GM23248 (cell line): ENCODE results near the gene WIPF1. TPM values are rescaled to one million over a fixed set of nuclear protein-coding genes. Genes with fewer than 3 reads are reported as not detected.

Experiments used
- DNase-seq: peaks from one replicate; pipeline ENCODE4 v3.0.0-alpha.2; 2015
- H2AFZ ChIP-seq: fragments of 200-600 bp; sonication (generic); 2 replicates; pipeline ENCODE4 v1.6.1; 2016; ENCODE audit warnings: antibody characterized with exemption
- H3F3A ChIP-seq: fragments of 200-600 bp; sonication (generic); 2 replicates; pipeline ENCODE4 v1.6.1; 2016; ENCODE audit warnings: mild to moderate bottlenecking, antibody characterized with exemption, mixed run types; ENCODE audit not compliant: insufficient read depth
- H3K27ac ChIP-seq: fragments of 200-600 bp; sonication (generic); 2 replicates; pipeline ENCODE4 v1.5.1; 2016; ENCODE audit warnings: mild to moderate bottlenecking
- H3K27me3 ChIP-seq: fragments of 200-600 bp; sonication (generic); replicated peaks from 2 replicates; pipeline ENCODE4 v1.6.1; 2016; ENCODE audit warnings: mild to moderate bottlenecking; ENCODE audit not compliant: insufficient read depth
- H3K36me3 ChIP-seq: fragments of 200-600 bp; sonication (generic); 2 replicates; pipeline ENCODE4 v1.6.1; 2016; ENCODE audit warnings: low read depth, mild to moderate bottlenecking
- H3K4me1 ChIP-seq: fragments of 200-600 bp; sonication (generic); 2 replicates; pipeline ENCODE4 v1.6.1; 2016; ENCODE audit warnings: mild to moderate bottlenecking; ENCODE audit not compliant: insufficient read depth
- H3K4me2 ChIP-seq: fragments of 200-600 bp; sonication (generic); one replicate; pipeline ENCODE4 v1.6.1; 2016; ENCODE audit warnings: mild to moderate bottlenecking; ENCODE audit not compliant: unreplicated experiment
- H3K4me3 ChIP-seq: fragments of 200-600 bp; sonication (generic); 2 replicates; pipeline ENCODE4 v1.5.1; 2016; ENCODE audit warnings: mild to moderate bottlenecking
- H3K79me2 ChIP-seq: fragments of 200-600 bp; sonication (generic); 2 replicates; pipeline ENCODE4 v1.6.1; 2016; ENCODE audit warnings: mild to moderate bottlenecking; ENCODE audit not compliant: insufficient read depth
- H3K9ac ChIP-seq: fragments of 200-600 bp; sonication (generic); 2 replicates; pipeline ENCODE4 v1.6.1; 2016; ENCODE audit warnings: mild to moderate bottlenecking
- H3K9me2 ChIP-seq: fragments of 200-600 bp; sonication (generic); 2 replicates; pipeline ENCODE4 v1.6.1; 2016; ENCODE audit warnings: mixed run types, mild to moderate bottlenecking, moderate library complexity; ENCODE audit not compliant: insufficient read depth
- H3K9me3 ChIP-seq: fragments of 200-600 bp; sonication (generic); one replicate; pipeline ENCODE4 v1.6.1; 2017; ENCODE audit warnings: low read depth
- H4K20me1 ChIP-seq: fragments of 200-600 bp; sonication (generic); 2 replicates; pipeline ENCODE4 v1.6.0; 2016; ENCODE audit not compliant: insufficient read depth
- EZH2 ChIP-seq: fragments of 200-600 bp; sonication (generic); IDR thresholded peaks from 2 replicates; pipeline ENCODE4 v1.6.1; 2018; ENCODE audit warnings: antibody characterized with exemption, mild to moderate bottlenecking; ENCODE audit not compliant: insufficient read depth, poor library complexity, severe bottlenecking
- EZH2phosphoT487 ChIP-seq: fragments of 200-600 bp; sonication (generic); IDR thresholded peaks from 2 replicates; pipeline ENCODE4 v1.6.1; 2018; ENCODE audit warnings: antibody characterized with exemption, moderate library complexity, mild to moderate bottlenecking, low read depth; ENCODE audit not compliant: insufficient read depth
- WGBS, 2 experiments: methylation state at CpG; one replicate each; pipeline ENCODE4 v1.1.6; 2015 to 2017; ENCODE audit warnings: low lambda C conversion rate in 2 of 2, low coverage in 1 of 2; ENCODE audit errors: missing lambda C conversion rate in 2 of 2; 5-methylcytosine and 5-hydroxymethylcytosine counted together
- in situ Hi-C: fragments of 300-500 bp; cut with MboI; formaldehyde crosslinking; loops from 2 replicates; pipeline ENCODE4 v1.15.0; 2020
- polyA plus RNA-seq: library from polyadenylated mRNA; unstranded; fragments of >200 nt; fragmentation: Nextera tagmentation; extraction: Ambion mirVana; gene quantifications from 2 replicates; pipeline ENCODE4 v1.2.1, GENCODE V29; 2016
- total RNA-seq: library from RNA; depleted of rRNA; stranded (reverse); fragments of >200 nt; shearing (Covaris generic); gene quantifications from 2 replicates; pipeline ENCODE4 v1.2.3, GENCODE V29; 2014

The WIPF1 gene
- total and polyA plus RNA-seq, 2 experiments from 2014 or later: 21.4 to 50.3 TPM

- TF ChIP-seq EZH2phosphoT487 (no peak), EZH2 (no peak)
- Histone ChIP-seq H2AFZ (no peak overlapping the region), H3K4me3 (no peak overlapping the region), H3K9me3 (no peaks in the 10 kb centered on the region), H3K9me2 (no peaks in the 10 kb centered on the region), H3K27me3 (no peaks in the 10 kb centered on the region), H3K9ac (0 out of 2 replicates have a peak overlapping the region, but pooled peaks have one; percentile 9), H3K27ac (peak overlapping the region; percentile 83), H3K36me3 (no peaks in the 10 kb centered on the region), H4K20me1 (no peaks in the 10 kb centered on the region), H3K4me2 (peak overlapping the region; percentile 36), H3F3A (peaks cover 51% of the 10 kb centered on the region), H3K4me1 (peaks cover 58% of the 10 kb centered on the region), H3K79me2 (peaks cover 47% of the 10 kb centered on the region)
- WGBS, 2 experiments: 21 to 36% methylated on average over 2 of the region's 2 CpGs
- in situ Hi-C loops: no loop called here
- DNase-seq: peak; percentile 53
Measured at GRCh38 chr2:174617120-174617519, 19.5 kb upstream of the WIPF1 start.

GRCh38 chr2:174615871-174616436 lies 18.4 kb upstream of the WIPF1 start:
- Histone ChIP-seq H3K9me2 (no peaks in the 10 kb centered on the region), H2AFZ (no peak overlapping the region), H3K9me3 (no peaks in the 10 kb centered on the region), H3K36me3 (no peaks in the 10 kb centered on the region), H3K27ac (peak overlapping the region; percentile 83), H3K4me1 (peaks cover 58% of the 10 kb centered on the region), H3K9ac (peak overlapping the region; percentile 54), H3K27me3 (no peaks in the 10 kb centered on the region), H3F3A (peaks cover 51% of the 10 kb centered on the region), H3K79me2 (peaks cover 51% of the 10 kb centered on the region), H3K4me2 (peak overlapping the region; percentile 36), H3K4me3 (0 out of 2 replicates have a peak overlapping the region, but pooled peaks have one; percentile 3), H4K20me1 (no peaks in the 10 kb centered on the region)
- TF ChIP-seq EZH2phosphoT487 (no peak), EZH2 (no peak)
- in situ Hi-C loops: no loop called here
- WGBS, 2 experiments: 2 to 8% methylated on average over 4 of the region's 4 CpGs
- peak; percentile 75 for DNase-seq

- Histone ChIP-seq H3K79me2 (peaks cover 47% of the 10 kb centered on the region), H3K36me3 (no peaks in the 10 kb centered on the region), H4K20me1 (no peaks in the 10 kb centered on the region), H3F3A (peaks cover 63% of the 10 kb centered on the region), H3K4me1 (peaks cover 72% of the 10 kb centered on the region), H2AFZ (no peak overlapping the region), H3K4me2 (peak overlapping the region; percentile 78), H3K9me3 (no peaks in the 10 kb centered on the region), H3K27me3 (no peaks in the 10 kb centered on the region), H3K27ac (peak overlapping the region; percentile 83), H3K9ac (peak overlapping the region; percentile 61), H3K9me2 (no peaks in the 10 kb centered on the region), H3K4me3 (no peak overlapping the region; the same call in 1 of the 2 replicates)
- TF ChIP-seq EZH2 (no peak), EZH2phosphoT487 (no peak)
- in situ Hi-C loops: no loop called here
- peak; percentile 92 for DNase-seq
- WGBS, 2 experiments: 4 to 7% methylated on average over 4 of the region's 4 CpGs
Measured at GRCh38 chr2:174614261-174614660, 16.7 kb upstream of the WIPF1 start.

GRCh38 chr2:174613531-174613930 lies 15.9 kb upstream of the WIPF1 start:
- peaks cover 47% of the 10 kb centered on the region for H3K79me2 ChIP-seq
- H3K27ac ChIP-seq: peak overlapping the region; percentile 83
- H3K4me3 ChIP-seq: no peak overlapping the region
- H3K9ac ChIP-seq: peak overlapping the region; percentile 61
- in situ Hi-C loops: no loop called here
- no peak overlapping the region for H2AFZ ChIP-seq
- H3K36me3 ChIP-seq: no peaks in the 10 kb centered on the region
- H3K27me3 ChIP-seq: no peaks in the 10 kb centered on the region
- H3K9me3 ChIP-seq: no peaks in the 10 kb centered on the region
- no peaks in the 10 kb centered on the region for H4K20me1 ChIP-seq
- peaks cover 72% of the 10 kb centered on the region for H3K4me1 ChIP-seq
- H3K9me2 ChIP-seq: no peaks in the 10 kb centered on the region
- no peak for DNase-seq
- WGBS, 2 experiments: 97 to 100% methylated on average over 2 of the region's 2 CpGs
- peaks cover 63% of the 10 kb centered on the region for H3F3A ChIP-seq
- H3K4me2 ChIP-seq: peak overlapping the region; percentile 78
- TF ChIP-seq EZH2phosphoT487 (no peak), EZH2 (no peak)

- Histone ChIP-seq H3K4me1 (peaks cover 68% of the 10 kb centered on the region), H3K27ac (peak overlapping the region; percentile 83), H3K9me2 (no peaks in the 10 kb centered on the region), H3K9me3 (no peaks in the 10 kb centered on the region), H3K4me2 (no peak overlapping the region), H3K27me3 (no peaks in the 10 kb centered on the region), H3F3A (peaks cover 62% of the 10 kb centered on the region), H2AFZ (no peak overlapping the region), H4K20me1 (no peaks in the 10 kb centered on the region), H3K9ac (no peak overlapping the region), H3K4me3 (no peak overlapping the region), H3K79me2 (peaks cover 53% of the 10 kb centered on the region), H3K36me3 (no peaks in the 10 kb centered on the region)
- no peak for DNase-seq
- 37 to 39% methylated on average over 1 of the region's 1 CpG for WGBS, 2 experiments
- in situ Hi-C loops: no loop called here
- TF ChIP-seq EZH2phosphoT487 (no peak), EZH2 (no peak)
Measured at GRCh38 chr2:174612970-174613369, 15.4 kb upstream of the WIPF1 start.
